ENCODE measurements around the gene SF3B6.

DNA sequence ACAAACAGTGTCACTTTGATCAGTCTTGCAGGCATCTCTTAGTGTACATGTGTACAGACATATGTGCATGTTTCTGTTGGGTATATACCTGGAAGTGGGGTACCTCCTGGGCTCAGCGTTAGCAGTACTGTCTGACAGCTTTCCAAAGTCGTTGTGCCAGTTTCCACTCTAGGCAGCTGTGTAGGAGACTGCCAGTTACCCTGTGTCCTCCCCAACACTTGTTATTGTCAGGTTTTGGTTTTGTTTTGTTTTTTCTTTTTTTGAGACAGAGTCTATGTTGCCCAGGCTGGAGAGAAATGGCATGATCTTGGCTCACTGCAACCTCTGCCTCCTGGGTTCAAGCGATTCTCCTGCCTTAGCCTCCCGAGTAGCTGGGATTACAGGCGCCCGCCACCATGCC lies 20.4 kb downstream of the SF3B6 start:
- TF ChIP-seq, protein P1, sequence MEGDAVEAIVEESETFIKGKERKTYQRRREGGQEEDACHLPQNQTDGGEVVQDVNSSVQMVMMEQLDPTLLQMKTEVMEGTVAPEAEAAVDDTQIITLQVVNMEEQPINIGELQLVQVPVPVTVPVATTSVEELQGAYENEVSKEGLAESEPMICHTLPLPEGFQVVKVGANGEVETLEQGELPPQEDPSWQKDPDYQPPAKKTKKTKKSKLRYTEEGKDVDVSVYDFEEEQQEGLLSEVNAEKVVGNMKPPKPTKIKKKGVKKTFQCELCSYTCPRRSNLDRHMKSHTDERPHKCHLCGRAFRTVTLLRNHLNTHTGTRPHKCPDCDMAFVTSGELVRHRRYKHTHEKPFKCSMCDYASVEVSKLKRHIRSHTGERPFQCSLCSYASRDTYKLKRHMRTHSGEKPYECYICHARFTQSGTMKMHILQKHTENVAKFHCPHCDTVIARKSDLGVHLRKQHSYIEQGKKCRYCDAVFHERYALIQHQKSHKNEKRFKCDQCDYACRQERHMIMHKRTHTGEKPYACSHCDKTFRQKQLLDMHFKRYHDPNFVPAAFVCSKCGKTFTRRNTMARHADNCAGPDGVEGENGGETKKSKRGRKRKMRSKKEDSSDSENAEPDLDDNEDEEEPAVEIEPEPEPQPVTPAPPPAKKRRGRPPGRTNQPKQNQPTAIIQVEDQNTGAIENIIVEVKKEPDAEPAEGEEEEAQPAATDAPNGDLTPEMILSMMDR (conservative IDR thresholded peaks at IDR 0.05) = no peak
- no peak for TF ChIP-seq EZH2 (IDR thresholded peaks at IDR 0.05; ENCODE audit: low read depth)

All from PC-9 (cell line).